IMR-90 (cell line): ENCODE data around the gene KLHL29. TPM values are rescaled to one million over a fixed set of nuclear protein-coding genes. Genes with fewer than 3 reads are reported as not detected.

ENCODE experiments used
- ATAC-seq: fragments of 200-7000 bp; cut with Tn5 transposase; 2 replicates; pipeline ENCODE4 v1.9.1; 2020; ENCODE audit warnings: low read depth, mild to moderate bottlenecking, moderate library complexity
- BruUV-seq: library from RNA; stranded (reverse); fragments of 400-500 nt; replicated peaks from 2 replicates; lab custom pipeline; 2021; lab: Mats Ljungman, UMichigan
- CTCF ChIA-PET: fragments of 300-600 bp; formaldehyde crosslinking; extraction: SDS; loops from one replicate; lab custom pipeline; 2021; ENCODE audit warnings: antibody characterized with exemption; lab: Yijun Ruan, JAX
- POLR2A ChIA-PET: fragments of 300-600 bp; sonication (Branson Sonifier 250); formaldehyde crosslinking; loops from one replicate; lab custom pipeline; 2022; ENCODE audit warnings: antibody characterized with exemption; ENCODE audit not compliant: unreplicated experiment; lab: Charles Lee
- DNase-seq: peaks from one replicate; pipeline ENCODE4 v3.0.0; 2013
- H2AFZ ChIP-seq: replicated peaks from 2 replicates; pipeline ENCODE3; 2013; ENCODE audit warnings: low read length, mild to moderate bottlenecking; ENCODE audit not compliant: poor library complexity
- H2AK5ac ChIP-seq: 2 replicates; pipeline ENCODE4 v1.6.1; 2013; ENCODE audit warnings: low read depth, low read length, inconsistent platforms
- H2AK9ac ChIP-seq: replicated peaks from 2 replicates; pipeline ENCODE3; 2013; ENCODE audit warnings: mild to moderate bottlenecking, low read depth, low read length, moderate library complexity; ENCODE audit not compliant: poor library complexity
- H2BK120ac ChIP-seq: 2 replicates; pipeline ENCODE4 v1.6.1; 2013; ENCODE audit warnings: low read depth, low read length, inconsistent platforms
- H2BK15ac ChIP-seq: 3 replicates; pipeline ENCODE4 v1.6.1; 2013; ENCODE audit warnings: low read depth, low read length, inconsistent platforms
- H2BK20ac ChIP-seq: 2 replicates; pipeline ENCODE4 v1.6.1; 2013; ENCODE audit warnings: low read depth, mild to moderate bottlenecking, inconsistent platforms, low read length, moderate library complexity
- H2BK5ac ChIP-seq: 2 replicates; pipeline ENCODE4 v1.6.1; 2013; ENCODE audit warnings: mild to moderate bottlenecking, low read depth, low read length, inconsistent platforms; ENCODE audit not compliant: poor library complexity, severe bottlenecking
- H3K14ac ChIP-seq: replicated peaks from 2 replicates; pipeline ENCODE4 v1.6.1; 2013; ENCODE audit warnings: low read depth, low read length, inconsistent platforms
- H3K18ac ChIP-seq: 2 replicates; pipeline ENCODE4 v1.6.1; 2013; ENCODE audit warnings: low read depth, low read length, control low read depth
- H3K23ac ChIP-seq: 2 replicates; pipeline ENCODE4 v1.6.1; 2013; ENCODE audit warnings: low read depth, low read length, inconsistent platforms
- H3K27ac ChIP-seq: 2 replicates; pipeline ENCODE4 v1.5.1; 2013; ENCODE audit warnings: mild to moderate bottlenecking, control low read depth, low read length; ENCODE audit not compliant: insufficient read depth
- H3K27me3 ChIP-seq: 2 replicates; pipeline ENCODE4 v1.6.1; 2013; ENCODE audit warnings: low read length; ENCODE audit not compliant: control insufficient read depth, insufficient read depth
- H3K36me3 ChIP-seq: 2 replicates; pipeline ENCODE4 v1.6.1; 2013; ENCODE audit warnings: low read length, mixed read lengths; ENCODE audit not compliant: control insufficient read depth, insufficient read depth
- H3K4ac ChIP-seq: 2 replicates; pipeline ENCODE4 v1.6.1; 2013; ENCODE audit warnings: low read depth, low read length, inconsistent platforms
- H3K4me1 ChIP-seq: 2 replicates; pipeline ENCODE4 v1.6.1; 2013; ENCODE audit warnings: low read length, mixed read lengths; ENCODE audit not compliant: control insufficient read depth, insufficient read depth
- H3K4me2 ChIP-seq: 2 replicates; pipeline ENCODE4 v1.6.1; 2013; ENCODE audit warnings: low read depth, mild to moderate bottlenecking, control low read depth, low read length, moderate library complexity
- H3K4me3 ChIP-seq: 2 replicates; pipeline ENCODE4 v1.5.1; 2013; ENCODE audit warnings: low read depth, mild to moderate bottlenecking, control low read depth, low read length, moderate library complexity; ENCODE audit not compliant: insufficient read depth
- H3K56ac ChIP-seq: 2 replicates; pipeline ENCODE4 v1.6.1; 2013; ENCODE audit warnings: low read length, inconsistent platforms; ENCODE audit not compliant: insufficient read depth; ENCODE audit errors: extremely low read depth
- H3K79me1 ChIP-seq, 2 experiments: 2 replicates each; pipeline ENCODE4 v1.6.1; 2013; ENCODE audit warnings: low read length in 2 of 2, inconsistent platforms in 1 of 2, low read depth in 1 of 2
- H3K9ac ChIP-seq: 2 replicates; pipeline ENCODE4 v1.6.1; 2013; ENCODE audit warnings: low read depth, low read length, control low read depth
- H3K9me1 ChIP-seq: 2 replicates; pipeline ENCODE4 v1.6.1; 2013; ENCODE audit warnings: low read length, inconsistent platforms; ENCODE audit not compliant: insufficient read depth
- H3K9me3 ChIP-seq: 2 replicates; pipeline ENCODE4 v1.6.1; 2013; ENCODE audit warnings: low read length; ENCODE audit not compliant: control insufficient read depth, insufficient read depth
- H4K20me1 ChIP-seq: 2 replicates; pipeline ENCODE4 v1.6.1; 2013; ENCODE audit warnings: low read length, inconsistent platforms; ENCODE audit not compliant: insufficient read depth
- H4K5ac ChIP-seq: 2 replicates; pipeline ENCODE4 v1.6.1; 2013; ENCODE audit warnings: mild to moderate bottlenecking, low read depth, low read length, control low read depth
- H4K8ac ChIP-seq, 2 experiments: 2 replicates each; pipeline ENCODE4 v1.6.1; 2013; ENCODE audit warnings: low read depth in 2 of 2, low read length in 2 of 2, control low read depth in 1 of 2, inconsistent platforms in 1 of 2
- H4K91ac ChIP-seq: 2 replicates; pipeline ENCODE4 v1.6.1; 2013; ENCODE audit warnings: low read depth, low read length, inconsistent platforms; ENCODE audit not compliant: insufficient read depth
- BHLHE40 ChIP-seq: fragments of 150-350 bp; IDR thresholded peaks from 2 replicates; pipeline ENCODE4 v1.6.1; 2016; ENCODE audit warnings: mild to moderate bottlenecking, low read depth, low read length
- CEBPB ChIP-seq: IDR thresholded peaks from 2 replicates; pipeline ENCODE4 v1.6.1; 2012; ENCODE audit warnings: low read depth, low read length, improper control_type of control experiment
- CHD1 ChIP-seq: IDR thresholded peaks from 2 replicates; pipeline ENCODE4 v1.6.1; 2012; ENCODE audit warnings: low read depth, low read length, improper control_type of control experiment
- CTCF ChIP-seq: conservative IDR thresholded peaks from 2 replicates; pipeline ENCODE4 v1.5.1; 2012; ENCODE audit warnings: mild to moderate bottlenecking, low read depth, low read length, improper control_type of control experiment
- ELK1 ChIP-seq: fragments of 150-350 bp; IDR thresholded peaks from 2 replicates; pipeline ENCODE4 v1.6.1; 2016; ENCODE audit warnings: low read depth, mild to moderate bottlenecking, low read length, moderate library complexity, borderline replicate concordance
- FOS ChIP-seq: fragments of 150-350 bp; IDR thresholded peaks from 2 replicates; pipeline ENCODE4 v1.6.1; 2016; ENCODE audit warnings: low read depth, low read length
- MAFK ChIP-seq: IDR thresholded peaks from 2 replicates; pipeline ENCODE4 v1.6.1; 2012; ENCODE audit warnings: low read depth, low read length, improper control_type of control experiment
- MAZ ChIP-seq: IDR thresholded peaks from 2 replicates; pipeline ENCODE4 v1.6.1; 2012; ENCODE audit warnings: low read depth, mild to moderate bottlenecking, low read length, improper control_type of control experiment, moderate library complexity, borderline replicate concordance
- MXI1 ChIP-seq: IDR thresholded peaks from 2 replicates; pipeline ENCODE4 v1.6.1; 2012; ENCODE audit warnings: low read depth, mild to moderate bottlenecking, low read length, moderate library complexity, borderline replicate concordance
- NFE2L2 ChIP-seq: fragments of 150-350 bp; IDR thresholded peaks from 2 replicates; pipeline ENCODE4 v1.6.1; 2016; ENCODE audit warnings: low read depth, mild to moderate bottlenecking, low read length
- POLR2A ChIP-seq: IDR thresholded peaks from 2 replicates; pipeline ENCODE4 v1.6.1; 2012; ENCODE audit warnings: mild to moderate bottlenecking, low read depth, low read length
- RAD21 ChIP-seq: IDR thresholded peaks from 2 replicates; pipeline ENCODE4 v1.6.1; 2012; ENCODE audit warnings: low read length, improper control_type of control experiment
- RCOR1 ChIP-seq: IDR thresholded peaks from 2 replicates; pipeline ENCODE4 v1.6.1; 2012; ENCODE audit warnings: mild to moderate bottlenecking, low read length, improper control_type of control experiment; ENCODE audit not compliant: insufficient replicate concordance
- RFX5 ChIP-seq: IDR thresholded peaks from 2 replicates; pipeline ENCODE4 v1.8.0; 2012; ENCODE audit warnings: low read depth, mild to moderate bottlenecking, low read length, moderate library complexity
- SMC3 ChIP-seq: fragments of 150-350 bp; IDR thresholded peaks from 2 replicates; pipeline ENCODE4 v1.6.1; 2016; ENCODE audit warnings: low read depth, mild to moderate bottlenecking, antibody characterized with exemption, low read length, moderate library complexity
- USF2 ChIP-seq: fragments of 150-350 bp; IDR thresholded peaks from 2 replicates; pipeline ENCODE4 v1.6.1; 2017; ENCODE audit warnings: mild to moderate bottlenecking, antibody characterized with exemption, low read length, low read depth
- WGBS, 2 experiments: methylation state at CpG; one replicate each; pipeline versions ENCODE4 v1.1.5 to v1.1.7; 2013; ENCODE audit warnings: missing lambda C conversion rate in 2 of 2; ENCODE audit not compliant: insufficient read length in 1 of 2; ENCODE audit errors: extremely low coverage in 2 of 2; 5-methylcytosine and 5-hydroxymethylcytosine counted together
- dilution Hi-C: fragments of 300-500 bp; cut with HindIII; formaldehyde crosslinking; loops from one replicate; pipeline ENCODE4 v1.14.3; 2018; ENCODE audit warnings: low sequenced_read_pairs; ENCODE audit not compliant: unreplicated experiment
- in situ Hi-C: fragments of 300-500 bp; cut with MboI; formaldehyde crosslinking; loops from 3 replicates; pipeline ENCODE4 v1.14.3; 2019; ENCODE audit warnings: low sequenced_read_pairs, inconsistent platforms, mixed read lengths
- intact Hi-C: fragments of 100-400 bp; cut with micrococcal nuclease; formaldehyde crosslinking; loops from 2 replicates; pipeline ENCODE4 v1.10.0; 2022
- polyA plus RNA-seq, 3 experiments: library from polyadenylated mRNA; depleted of rRNA; stranded (reverse); fragments of >200 nt; gene quantifications; 2 replicates each; pipeline ENCODE4 v1.2.3, GENCODE V29; 2012; ENCODE audit warnings: low replicate concordance in 1 of 3
- total RNA-seq: library from RNA; depleted of rRNA; stranded (reverse); fragments of >200 nt; gene quantifications from 2 replicates; pipeline ENCODE4 v1.2.3, GENCODE V29; 2012

Gene KLHL29
- total and polyA plus RNA-seq, 2 of the 4 experiments (the other 2 are of a cell fraction) = 2.0 to 8.0 TPM

GRCh38 chr2:23521060-23521459 lies 136.1 kb downstream of the KLHL29 start:
- Histone ChIP-seq H2AK5ac (no peak overlapping the region), H2BK5ac (no peak overlapping the region), H3K9ac (no peak overlapping the region), H2BK15ac (no peak overlapping the region), H2AK9ac (no peak overlapping the region), H3K79me1 (peaks cover 3% of the 10 kb centered on the region in 2 experiments; a peak in 2 of 4 replicates), H3K9me1 (peaks cover 7% of the 10 kb centered on the region), H3K4me2 (no peak overlapping the region), H3K4ac (no peak overlapping the region), H4K8ac (no peak overlapping the region), H3K56ac (no peak overlapping the region), H3K14ac (no peak overlapping the region), H3K4me1 (peaks cover 16% of the 10 kb centered on the region), H4K91ac (no peak overlapping the region), H2AFZ (no peak overlapping the region), H3K27ac (no peak overlapping the region), H3K36me3 (no peaks in the 10 kb centered on the region), H3K18ac (no peak overlapping the region), H3K23ac (no peak overlapping the region), H3K4me3 (no peak overlapping the region), H3K9me3 (no peaks in the 10 kb centered on the region), H2BK20ac (no peak overlapping the region), H3K27me3 (no peaks in the 10 kb centered on the region), H4K20me1 (no peaks in the 10 kb centered on the region), H4K5ac (no peak overlapping the region), H2BK120ac (no peak overlapping the region)
- no TSS peak for BruUV-seq
- intact Hi-C loops (no loop called here), in situ Hi-C loops (no loop called here), dilution Hi-C loops (no loop called here)
- WGBS, 2 experiments = 80% methylated on average over 1 of the region's 7 CpGs; no CpG with 5 or more reads in 1 of the 2 experiments
- ChIA-PET CTCF (no interaction called here), POLR2A (interaction anchor here (1.0 kb wide), 1 partner anchor 31 kb away, joined by 3 read pairs; no protein-coding TSS in a partner anchor)
- TF ChIP-seq NFE2L2 (no peak), USF2 (no peak), ELK1 (no peak), FOS (no peak), SMC3 (no peak), CEBPB (no peak), RCOR1 (no peak), RFX5 (no peak), MXI1 (no peak), BHLHE40 (no peak), MAZ (no peak), MAFK (no peak), POLR2A (no peak), CTCF (no peak), RAD21 (no peak), CHD1 (no peak)
- DNase-seq = no peak
- ATAC-seq = no peak
